PC-9 (cell line): Measurements from ENCODE around the gene PRDM16.

Experiments used
- EZH2 ChIP-seq: fragments of 200-600 bp; sonication (generic); IDR thresholded peaks from 2 replicates; pipeline ENCODE4 v1.8.0; 2017; ENCODE audit warnings: antibody characterized with exemption, low read depth
- TF ChIP-seq, protein P1 (sequence below): fragments of 200-600 bp; sonication (generic); conservative IDR thresholded peaks from 2 replicates; pipeline ENCODE4 v1.6.1; 2017; ENCODE audit warnings: mixed run types, antibody characterized with exemption, mild to moderate bottlenecking, moderate library complexity

DNA sequence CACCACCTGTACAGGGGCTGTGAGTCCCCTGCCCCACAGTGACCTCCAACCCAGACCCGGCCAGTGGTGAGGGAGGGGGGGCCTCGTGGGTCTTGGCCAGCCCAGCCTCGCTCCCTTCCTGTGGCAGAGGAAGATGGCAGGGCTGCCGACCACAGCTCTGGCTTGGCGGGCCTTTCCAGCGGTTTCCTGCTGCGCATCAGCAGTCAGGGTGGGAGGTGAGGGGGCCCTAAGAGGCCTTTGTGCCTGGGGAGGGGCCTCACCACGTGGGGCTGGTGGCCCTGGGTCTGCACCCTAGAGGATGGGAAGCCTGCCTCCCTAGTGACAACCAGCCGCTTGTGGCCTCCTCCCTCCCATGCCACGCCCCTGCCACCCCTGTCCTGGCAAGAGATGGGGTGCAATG, 312.9 kb downstream of the PRDM16 start:
- TF ChIP-seq, protein P1, sequence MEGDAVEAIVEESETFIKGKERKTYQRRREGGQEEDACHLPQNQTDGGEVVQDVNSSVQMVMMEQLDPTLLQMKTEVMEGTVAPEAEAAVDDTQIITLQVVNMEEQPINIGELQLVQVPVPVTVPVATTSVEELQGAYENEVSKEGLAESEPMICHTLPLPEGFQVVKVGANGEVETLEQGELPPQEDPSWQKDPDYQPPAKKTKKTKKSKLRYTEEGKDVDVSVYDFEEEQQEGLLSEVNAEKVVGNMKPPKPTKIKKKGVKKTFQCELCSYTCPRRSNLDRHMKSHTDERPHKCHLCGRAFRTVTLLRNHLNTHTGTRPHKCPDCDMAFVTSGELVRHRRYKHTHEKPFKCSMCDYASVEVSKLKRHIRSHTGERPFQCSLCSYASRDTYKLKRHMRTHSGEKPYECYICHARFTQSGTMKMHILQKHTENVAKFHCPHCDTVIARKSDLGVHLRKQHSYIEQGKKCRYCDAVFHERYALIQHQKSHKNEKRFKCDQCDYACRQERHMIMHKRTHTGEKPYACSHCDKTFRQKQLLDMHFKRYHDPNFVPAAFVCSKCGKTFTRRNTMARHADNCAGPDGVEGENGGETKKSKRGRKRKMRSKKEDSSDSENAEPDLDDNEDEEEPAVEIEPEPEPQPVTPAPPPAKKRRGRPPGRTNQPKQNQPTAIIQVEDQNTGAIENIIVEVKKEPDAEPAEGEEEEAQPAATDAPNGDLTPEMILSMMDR, result no peak
- TF ChIP-seq EZH2, result no peak
